ENCODE results near the gene HPS5.
"Not testable (repeated sequence)": the region's sequence is repeated elsewhere in the genome, so short reads cannot be mapped to it uniquely, and the experiment has no call there.

HPS5 gene

DNA sequence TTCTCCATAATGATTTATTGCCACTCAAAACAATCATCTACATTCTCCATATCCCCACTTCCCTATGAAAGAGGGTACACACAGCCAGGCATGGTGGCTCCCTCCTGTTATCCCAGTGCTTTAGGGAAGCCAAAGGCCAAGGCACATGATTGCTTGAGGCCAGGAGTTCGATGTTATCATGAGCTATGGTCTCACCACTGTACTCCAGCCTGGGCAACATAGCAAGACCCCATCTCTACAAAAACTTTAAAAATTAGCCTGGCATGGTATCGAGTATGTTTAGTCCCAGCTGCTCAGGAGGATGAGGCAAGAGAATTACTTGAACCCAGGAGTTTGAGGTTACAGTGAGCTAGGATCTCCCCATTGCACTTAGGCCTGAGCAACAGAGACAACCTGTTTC lies 6.0 kb downstream of the HPS5 start:
- DNase-seq = no peak

DNA sequence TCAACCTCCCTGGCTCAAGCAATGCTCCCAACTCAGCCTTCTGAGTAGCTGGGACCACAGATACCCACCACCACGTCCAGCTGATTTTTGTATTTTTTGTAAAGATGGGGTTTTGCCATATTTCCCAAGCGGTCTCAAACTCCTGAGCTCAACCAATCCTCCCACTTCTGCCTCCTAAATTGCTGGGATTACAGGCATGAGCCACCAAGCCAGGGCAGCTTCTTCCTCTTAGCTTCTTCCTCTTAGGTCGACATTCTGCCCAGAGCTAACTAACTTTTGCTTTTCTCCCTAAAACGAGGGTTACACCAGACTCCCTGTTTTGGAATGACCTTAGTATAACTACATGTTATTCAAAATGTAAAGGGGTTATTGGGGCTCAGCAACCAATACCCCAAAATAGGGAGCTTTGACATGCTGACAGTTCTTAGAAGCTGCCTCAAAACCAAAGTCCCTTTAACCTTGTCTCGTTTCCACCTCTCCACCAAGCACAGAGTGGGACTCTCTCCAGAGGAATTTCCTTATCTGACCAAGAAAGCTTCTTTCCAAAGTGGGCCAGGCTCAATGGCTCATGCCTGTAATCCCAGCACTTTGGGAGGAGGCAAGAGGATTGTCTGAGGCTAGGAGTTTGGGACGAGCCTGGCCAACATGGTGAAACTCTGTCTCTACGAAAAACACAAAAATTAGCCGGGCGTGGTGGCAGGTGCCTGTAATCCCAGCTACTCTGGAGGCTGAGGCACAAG lies 7.0 kb downstream of the HPS5 start:
- DNase-seq = no peak

DNA sequence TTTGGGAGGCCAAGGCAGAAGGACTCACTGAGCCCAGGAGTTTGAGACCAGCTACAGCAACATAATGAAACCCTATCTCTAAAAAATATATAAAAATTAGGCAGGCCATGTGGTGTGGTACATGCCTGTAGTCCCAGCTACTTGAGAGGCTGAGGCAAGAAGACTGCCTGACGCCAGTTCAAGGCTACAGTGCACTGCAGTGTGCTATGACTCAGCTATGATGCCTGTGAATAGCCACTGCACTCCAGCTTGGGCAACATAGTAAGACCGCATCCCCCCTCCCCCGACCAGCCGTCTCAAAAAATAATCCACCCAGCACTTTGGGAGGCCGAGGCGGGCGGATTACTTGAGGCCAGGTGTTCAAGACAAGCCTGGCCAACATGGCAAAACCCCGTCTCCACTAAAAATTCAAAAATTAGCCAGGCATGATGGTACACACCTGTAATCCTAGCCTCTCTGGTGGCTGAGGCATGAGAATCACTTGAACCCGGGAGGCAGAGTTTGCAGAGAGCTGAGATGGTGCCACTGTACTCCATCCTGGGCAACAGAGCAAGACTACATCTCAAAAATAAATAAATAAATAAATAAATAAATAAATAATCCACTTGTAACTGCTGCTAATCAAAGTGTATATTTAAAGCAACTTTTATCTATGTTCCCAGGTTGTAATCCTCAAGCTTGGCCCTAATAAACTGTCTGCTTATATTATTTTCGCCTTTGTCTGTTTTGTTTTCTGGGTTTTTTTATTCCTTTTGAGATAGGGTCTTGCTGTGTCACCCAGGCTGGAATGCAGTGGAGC lies 7.8 kb downstream of the HPS5 start:
- DNase-seq = no peak

DNA sequence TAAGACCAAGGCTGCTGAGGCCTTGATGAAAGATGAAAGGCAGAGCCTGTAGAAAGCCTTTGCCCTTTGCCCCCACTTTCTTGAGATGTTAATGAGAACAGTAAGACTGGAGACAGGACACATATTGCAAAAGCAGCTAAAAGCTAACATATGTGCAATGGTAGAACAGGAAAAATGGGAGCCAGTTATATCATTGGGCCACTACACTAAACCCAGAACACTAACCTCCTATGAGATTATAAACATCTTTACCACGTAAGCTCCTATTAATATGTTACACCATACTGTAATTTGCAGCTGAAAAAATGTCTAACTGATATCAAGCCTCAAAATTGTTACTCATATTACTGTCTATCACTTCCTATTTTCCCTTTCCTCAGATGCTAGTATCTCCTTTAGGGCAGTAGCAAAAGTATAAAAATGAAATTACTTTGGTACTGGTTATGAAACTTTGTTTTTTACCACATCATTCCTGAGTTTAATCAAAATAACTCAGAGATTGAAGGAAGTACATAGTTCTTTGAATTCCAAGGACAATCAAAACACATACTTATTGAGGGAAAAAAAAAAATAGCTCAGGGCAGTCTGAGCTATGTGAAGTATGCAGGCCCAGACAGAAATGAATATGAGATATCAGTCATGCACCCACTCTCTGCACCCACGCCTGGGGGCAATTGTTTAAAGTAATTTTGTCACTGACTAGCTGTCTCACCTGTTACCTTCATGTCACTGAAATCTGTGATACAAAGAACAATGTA lies 9.1 kb downstream of the HPS5 start:
- no peak for DNase-seq

DNA sequence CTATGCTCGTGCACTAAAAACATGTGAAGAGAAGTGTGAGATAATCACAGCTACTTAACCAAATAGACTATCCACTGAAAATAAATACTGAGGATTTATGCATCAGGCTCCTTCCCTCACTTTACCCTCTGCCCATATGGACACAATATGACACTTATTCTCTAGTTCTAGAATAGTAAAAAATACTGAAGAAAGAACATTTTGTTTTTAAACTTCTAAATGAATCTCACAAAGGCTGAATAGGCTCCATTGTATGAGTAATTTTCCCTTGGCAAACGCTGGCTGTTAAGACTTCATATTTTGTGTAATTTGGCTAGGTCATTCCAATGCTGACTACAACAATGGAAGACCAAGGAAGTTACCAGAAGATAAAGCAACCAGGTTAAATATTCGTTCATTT lies 9.9 kb downstream of the HPS5 start:
- no peak for DNase-seq

DNA sequence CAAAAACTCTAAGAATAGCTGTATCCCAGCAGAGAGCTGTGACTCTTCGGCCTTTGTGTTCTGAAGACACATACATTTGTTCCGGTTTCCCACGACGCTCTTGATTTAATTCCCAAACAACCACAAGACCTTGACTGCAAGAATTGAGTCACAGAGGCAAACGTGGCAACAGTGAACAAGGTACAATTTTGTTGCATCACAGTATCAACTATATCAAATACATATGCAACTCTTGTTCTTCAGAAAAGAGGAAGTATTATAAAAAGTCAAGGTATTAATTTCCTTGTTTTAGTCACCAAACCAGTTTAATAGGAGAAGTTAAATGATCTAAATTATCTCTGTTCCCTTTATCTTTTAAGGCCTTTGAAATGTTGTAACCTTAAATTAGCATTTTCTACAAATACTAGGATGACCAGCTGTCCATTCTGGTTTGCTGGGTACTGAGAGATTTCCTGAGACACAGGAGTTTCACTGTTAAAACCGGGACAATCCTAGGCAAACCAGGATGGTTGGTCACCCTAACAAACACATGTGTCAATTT lies 11.1 kb downstream of the HPS5 start:
- DNase-seq = no peak

DNA sequence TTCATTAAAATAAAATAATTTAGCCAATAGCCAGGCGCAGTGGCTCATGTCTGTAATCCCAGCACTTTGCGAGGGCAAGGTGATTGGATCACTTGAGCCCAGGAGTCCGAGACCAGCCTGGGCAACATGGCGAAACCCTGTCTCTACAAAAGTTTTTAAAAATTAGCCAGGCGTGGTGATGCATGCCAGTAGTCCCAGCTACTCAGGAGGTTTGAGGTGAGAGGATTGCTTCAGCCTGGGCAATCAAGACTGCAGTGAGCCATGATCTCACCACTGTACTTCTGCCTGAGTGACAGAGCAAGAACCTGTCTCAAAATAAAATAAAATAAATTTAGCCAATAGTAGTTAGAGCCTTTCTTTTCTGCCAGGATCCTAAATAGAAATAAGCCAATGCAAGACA lies 12.2 kb downstream of the HPS5 start:
- no peak for DNase-seq

DNA sequence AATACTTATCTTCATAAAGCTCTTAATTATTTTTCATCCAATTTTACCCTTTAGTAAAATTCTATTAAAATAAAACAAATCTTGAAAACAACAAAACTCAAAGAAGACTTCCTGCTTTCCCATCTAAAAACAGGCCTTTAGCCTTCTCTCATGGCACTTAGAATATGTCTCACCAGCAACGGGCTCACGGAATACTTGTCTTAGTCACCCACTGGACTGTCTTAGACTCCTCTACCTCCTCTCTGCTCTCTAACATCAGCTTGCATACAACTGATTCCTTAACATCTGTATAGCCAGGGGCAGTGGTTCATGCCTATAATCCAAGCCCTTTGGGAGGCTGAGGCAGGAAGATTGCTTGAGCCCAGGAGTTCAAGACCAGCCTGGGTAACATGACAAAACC lies 13.7 kb downstream of the HPS5 start:
- DNase-seq = no peak

DNA sequence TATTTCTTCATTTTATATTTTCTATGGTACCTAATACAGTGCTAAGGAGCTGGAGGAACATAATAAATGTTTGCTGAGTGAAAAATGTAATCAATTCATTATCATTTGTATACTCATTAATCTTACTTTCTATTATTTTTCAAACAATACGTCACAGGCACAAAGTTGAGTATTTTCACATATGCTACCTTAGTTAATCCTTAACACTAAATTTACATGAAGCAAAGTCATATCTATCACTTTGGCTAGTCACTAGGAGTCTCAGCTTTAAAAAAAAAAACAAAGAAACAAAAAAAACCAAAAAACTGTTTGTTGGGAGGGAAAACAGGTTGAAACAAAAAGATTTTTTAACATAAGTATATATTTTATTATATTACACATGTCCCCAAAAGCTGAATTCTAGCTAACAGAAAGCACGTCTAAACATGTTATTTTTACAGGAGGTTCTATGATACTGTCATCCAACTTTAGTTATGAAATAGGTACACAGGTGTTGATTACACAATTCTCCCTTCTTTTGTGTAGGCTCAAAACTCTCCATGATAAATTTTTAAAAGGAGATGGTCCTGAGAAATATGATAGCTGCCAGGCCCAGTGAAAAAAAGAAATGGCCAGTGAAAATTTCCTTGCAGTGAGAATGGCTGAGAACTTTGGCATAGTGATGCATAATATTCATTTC lies 14.3 kb downstream of the HPS5 start:
- DNase-seq = no peak

DNA sequence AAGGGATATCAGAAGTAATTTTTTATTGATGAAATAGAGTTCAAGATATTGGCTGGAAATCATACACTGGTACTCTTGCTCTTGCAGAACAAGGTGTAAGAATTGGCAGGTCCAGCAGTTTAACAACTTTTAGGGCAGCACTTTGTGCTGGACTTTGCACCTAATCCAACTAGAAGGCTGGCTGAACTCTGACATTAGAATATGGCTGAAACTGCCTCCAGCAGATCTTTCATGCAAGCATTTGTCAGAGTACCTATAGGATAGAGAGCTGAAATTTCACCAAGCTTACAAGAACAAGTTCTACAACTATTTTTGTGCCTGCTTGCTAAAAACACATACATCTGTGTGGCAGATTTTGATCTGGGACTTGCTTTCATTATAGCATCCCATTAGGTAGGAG lies 17.2 kb downstream of the HPS5 start:
- no peak for DNase-seq

DNA sequence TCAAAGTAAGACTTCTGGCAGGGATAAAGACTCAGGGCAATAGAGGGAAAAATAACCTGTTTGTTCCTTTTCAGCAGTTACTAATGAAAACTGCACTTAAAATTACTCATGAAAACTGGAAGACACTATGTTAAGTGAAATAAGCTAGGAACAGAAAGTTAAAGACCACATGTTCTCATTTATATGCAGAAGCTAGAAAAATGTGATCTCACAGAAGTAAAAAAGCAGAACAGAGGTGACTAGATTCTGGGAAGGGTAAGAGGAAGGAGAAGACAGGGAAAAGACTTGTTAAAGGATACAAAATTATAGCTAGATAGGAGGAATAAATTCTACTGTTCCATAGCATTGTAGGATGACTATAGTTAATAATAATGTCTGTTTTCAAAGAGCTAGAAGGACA lies 22.2 kb downstream of the HPS5 start:
- no peak for DNase-seq

DNA sequence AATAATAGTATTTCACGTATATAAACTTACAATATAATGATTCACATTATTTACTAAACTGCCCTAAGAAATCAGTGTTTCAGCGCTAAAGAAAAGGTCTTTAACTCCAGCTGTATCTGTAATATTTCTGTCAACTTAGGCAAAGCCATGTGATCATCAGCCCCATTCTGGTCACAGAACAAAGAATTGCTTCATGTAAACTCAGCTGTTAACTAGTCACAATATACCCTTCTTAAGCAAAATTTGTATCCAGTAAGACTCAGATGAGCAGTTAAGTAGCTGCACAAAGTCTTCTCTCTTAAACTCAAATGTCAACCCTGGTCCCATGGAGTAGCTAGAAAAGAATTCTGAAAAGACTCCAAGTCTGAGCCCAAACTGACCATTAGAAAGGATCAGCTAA lies 26.6 kb downstream of the HPS5 start:
- no peak for DNase-seq

DNA sequence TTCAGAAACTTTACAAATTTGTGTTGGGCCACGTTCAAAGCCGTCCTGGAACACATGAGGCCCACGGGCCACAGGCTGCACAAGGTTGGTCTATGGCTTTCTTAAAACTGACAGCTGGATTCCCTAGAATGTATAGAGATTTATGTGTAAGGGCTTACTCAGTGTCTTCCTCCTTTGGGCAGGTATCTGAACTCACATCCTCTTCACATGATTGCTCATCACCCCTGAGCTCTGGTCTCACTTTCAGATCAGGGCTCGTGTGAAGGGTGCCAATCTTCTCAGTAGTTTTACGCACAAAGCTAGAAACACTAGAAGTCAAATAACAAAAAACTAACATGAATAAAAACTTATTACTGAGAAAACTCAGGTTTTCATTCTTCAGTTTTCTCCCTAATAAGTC lies 27.1 kb downstream of the HPS5 start:
- DNase-seq = no peak

DNA sequence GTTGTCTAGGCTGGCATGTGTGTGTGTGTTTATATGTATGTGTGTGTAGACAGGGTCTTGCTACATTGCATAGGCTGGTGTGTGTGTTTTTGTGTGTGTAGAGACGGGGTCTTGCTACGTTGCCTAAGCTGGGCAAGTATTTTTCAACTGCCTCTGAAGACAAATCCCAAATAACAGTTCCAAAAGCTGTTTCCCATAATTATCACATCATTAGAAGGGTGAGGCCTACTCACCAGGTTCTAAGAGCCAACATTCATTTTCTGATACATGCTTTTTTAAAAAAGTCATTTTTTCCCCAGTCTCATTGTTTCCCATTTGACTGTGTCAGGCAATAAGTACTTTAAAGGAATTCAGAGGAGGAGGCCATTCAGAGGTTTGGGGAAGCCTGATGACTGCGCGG lies 33.0 kb downstream of the HPS5 start:
- DNase-seq = no peak

DNA sequence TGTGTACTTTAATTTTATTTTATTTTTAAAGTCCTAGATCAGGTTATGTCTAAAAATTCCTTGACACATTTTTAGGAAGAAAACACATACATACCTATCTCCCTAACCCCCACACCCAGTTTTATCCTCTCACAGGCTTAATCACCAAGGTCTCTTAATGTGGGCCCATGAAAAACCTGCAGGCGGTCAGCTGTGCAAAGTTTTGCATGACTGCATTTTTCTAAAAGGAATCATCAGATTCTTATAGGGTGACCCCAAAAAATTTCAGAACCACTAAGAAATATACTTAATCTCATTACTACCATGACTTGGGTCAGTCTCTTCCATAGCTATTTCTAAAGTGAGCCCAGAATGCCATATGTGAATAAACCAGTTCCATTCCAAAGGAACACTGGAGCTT lies 36.1 kb downstream of the HPS5 start:
- DNase-seq = no peak

DNA sequence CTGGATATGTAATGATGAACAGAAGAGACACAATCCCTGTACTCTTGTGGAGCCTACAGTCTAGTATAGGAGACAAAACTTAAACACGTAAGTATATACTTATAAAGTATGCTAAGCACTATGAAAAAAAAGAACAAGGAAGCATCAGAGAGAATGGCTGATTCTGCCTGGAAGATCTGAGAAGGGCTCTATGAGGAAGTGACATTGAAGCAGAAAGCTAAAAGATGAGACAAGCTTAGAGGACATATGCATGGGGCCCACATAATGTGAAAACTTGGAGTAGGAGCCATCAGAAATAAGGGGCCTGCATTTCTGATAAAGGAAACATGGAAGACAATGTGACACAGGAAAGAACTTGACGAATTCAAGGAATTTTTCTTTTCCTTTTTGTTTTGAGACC lies 39.3 kb downstream of the HPS5 start:
- DNase-seq = no peak

DNA sequence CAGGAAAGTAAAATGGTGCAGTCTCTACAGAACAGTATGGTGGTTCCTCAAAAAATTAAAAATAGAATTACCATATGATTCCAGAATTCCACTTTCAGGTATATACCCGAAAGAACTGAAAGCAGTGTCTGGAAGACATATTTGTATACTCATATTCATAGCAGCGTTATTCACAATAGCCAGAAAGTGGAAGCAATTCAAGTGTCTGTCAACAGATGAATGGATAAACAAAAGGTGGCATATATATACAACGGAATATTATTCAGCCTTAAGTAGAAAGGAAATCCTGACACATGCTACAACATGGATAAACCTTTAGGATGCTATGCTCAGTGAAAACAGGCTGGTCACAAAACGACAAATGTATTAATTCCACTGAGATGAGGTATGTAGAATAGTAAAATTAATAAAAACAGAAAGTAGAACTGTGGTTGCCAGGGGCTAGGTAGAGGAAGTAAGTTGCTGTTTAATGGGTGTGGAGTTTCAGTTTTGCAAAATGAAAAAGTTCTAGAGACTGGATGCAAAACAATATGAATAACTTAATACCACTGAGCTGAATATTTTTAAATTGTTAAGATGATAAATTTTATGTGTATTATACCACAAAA lies 41.4 kb downstream of the HPS5 start:
- DNase-seq = no peak

DNA sequence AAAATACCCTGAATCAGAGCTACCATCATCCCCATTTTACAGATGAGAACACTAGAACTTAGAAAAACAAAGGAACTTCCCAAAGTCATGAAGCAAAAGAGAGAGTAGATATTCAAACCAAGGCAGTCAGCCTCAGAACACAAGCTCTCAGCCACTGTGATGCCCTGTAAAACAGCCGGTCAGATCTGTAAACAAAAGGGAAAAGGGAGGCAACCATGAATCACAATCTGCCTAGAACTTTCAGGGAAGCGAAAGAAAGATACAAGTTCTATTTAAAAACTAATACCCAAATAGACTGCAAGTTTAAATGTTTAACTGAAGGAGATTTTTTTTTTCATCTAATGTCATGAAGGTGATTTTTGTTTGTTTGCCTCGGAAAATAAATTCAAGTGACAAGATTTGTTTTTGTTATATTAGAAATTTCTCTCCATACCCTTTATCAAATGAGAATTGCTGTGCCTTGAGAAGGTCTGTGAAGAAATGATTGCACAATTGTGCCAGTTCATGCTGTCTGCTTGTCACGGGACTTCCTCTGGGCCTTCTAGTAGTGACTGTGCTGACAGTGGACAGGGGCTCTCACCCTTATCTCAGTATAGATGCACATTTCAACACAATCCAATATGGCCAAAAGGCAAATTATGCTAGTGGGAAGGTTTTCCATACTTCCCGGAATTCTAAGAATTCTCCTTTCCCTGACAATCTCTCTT lies 44.2 kb downstream of the HPS5 start:
- no peak for DNase-seq

DNA sequence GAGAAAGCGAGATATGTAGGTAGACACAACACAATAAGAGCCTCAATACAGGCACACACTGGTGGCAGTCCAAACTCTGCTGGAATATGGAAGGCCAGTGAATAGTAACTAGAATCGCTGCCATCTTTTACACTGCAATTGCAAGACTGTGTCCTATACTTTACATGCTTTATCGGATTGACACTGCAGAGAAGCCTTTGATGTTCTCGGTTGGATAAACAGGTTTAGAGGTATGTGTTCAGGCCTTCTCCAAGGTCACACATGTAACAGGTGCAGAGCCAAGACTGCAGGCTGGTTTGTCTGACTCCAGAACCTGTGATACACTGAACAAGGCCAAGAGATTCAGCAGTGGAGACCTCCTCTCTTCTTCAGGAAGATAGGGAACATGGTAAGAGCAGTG lies 50.7 kb downstream of the HPS5 start:
- no peak for DNase-seq

DNA sequence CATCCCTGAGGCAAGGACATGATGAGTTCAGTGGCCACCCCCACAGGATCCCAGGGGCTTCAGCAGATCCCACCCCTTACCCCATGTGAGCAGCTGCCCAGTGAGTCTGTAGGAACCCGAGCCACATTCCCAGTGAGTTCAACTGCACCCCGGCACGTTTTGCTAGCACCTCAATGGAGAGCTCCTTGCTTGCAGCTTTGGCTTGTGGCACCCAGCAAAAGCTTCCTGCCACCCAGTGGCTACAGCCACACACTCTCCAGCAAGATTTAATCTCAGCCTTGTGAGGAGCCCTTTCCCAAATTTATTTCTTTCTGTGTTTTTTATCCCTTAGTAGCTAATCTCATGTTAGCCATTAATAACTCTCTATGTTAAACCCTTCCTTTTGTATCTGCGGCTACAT lies 51.8 kb downstream of the HPS5 start:
- DNase-seq = no peak

DNA sequence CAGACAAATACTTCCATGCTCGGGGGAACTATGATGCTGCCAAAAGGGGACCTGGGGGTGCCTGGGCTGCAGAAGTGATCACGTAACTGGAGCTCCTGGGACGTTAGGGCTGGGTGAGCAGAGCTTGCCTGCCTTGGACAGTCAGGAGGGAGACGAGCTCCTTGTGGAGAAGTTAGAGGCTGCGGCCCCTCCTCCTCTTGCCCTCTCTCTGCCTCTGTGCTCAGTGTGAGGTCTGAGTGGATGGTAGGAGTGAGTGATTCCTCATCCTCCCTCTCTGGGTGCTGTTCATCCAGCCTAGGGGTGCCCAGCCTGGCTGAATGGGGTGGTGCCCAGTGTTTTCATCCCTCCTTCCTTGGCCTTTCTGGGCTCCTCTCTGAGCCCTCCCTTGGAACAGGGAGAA lies 52.7 kb downstream of the HPS5 start:
- DNase-seq = not testable (repeated sequence)

All from NCI-H1105 (cell line).